HCT116 (cell line): Measurements from ENCODE around the gene PCDHAC2. TPM values are rescaled to one million over a fixed set of nuclear protein-coding genes. Genes with fewer than 3 reads are reported as not detected.

ENCODE experiments used
- ATAC-seq: fragments of 200-7000 bp; cut with Tn5 transposase; 2 replicates; pipeline ENCODE4 v1.9.1; 2020; ENCODE audit warnings: mild to moderate bottlenecking, moderate library complexity
- BruUV-seq: library from RNA; stranded (reverse); fragments of 400-500 nt; replicated peaks from 2 replicates; lab custom pipeline; 2021; lab: Mats Ljungman, UMichigan
- CTCF ChIA-PET: fragments of 300-600 bp; sonication (Branson Sonifier 250); formaldehyde crosslinking; loops from one replicate; lab custom pipeline; 2021; ENCODE audit warnings: antibody characterized with exemption; lab: Charles Lee
- POLR2A ChIA-PET: fragments of 300-600, 350-600 bp; sonication (Branson Sonifier 250); formaldehyde crosslinking; loops from one replicate; lab custom pipeline; 2021; ENCODE audit warnings: antibody characterized with exemption; lab: Charles Lee
- RAD21 ChIA-PET, 2 experiments: fragments of 300-600 bp; sonication (Branson Sonifier 250); formaldehyde crosslinking; loops; one replicate each; lab custom pipeline; 2023; ENCODE audit warnings: low total read pairs in 2 of 2; ENCODE audit not compliant: uncharacterized antibody in 2 of 2, unreplicated experiment in 2 of 2, low non-redundant PET in 1 of 2; lab: Charles Lee
- DNase-seq: peaks from one replicate; pipeline ENCODE4 v3.0.0-alpha.2; 2010; ENCODE audit warnings: low read depth, low spot score
- H2AFZ ChIP-seq: fragments of 200-600 bp; shearing (Covaris generic), sonication (generic); 2 replicates; pipeline ENCODE4 v1.6.1; 2017; ENCODE audit warnings: low read depth, mixed run types, mixed read lengths, antibody characterized with exemption, low read length; ENCODE audit not compliant: poor library complexity, severe bottlenecking
- H3K27ac ChIP-seq: 2 replicates; pipeline ENCODE4 v1.5.1; 2012; ENCODE audit warnings: low read depth, low read length
- H3K27me3 ChIP-seq: fragments of 200-600 bp; sonication (generic); 2 replicates; pipeline ENCODE4 v1.6.1; 2016; ENCODE audit warnings: mixed run types, low read length, mixed read lengths; ENCODE audit not compliant: insufficient read depth
- H3K36me3 ChIP-seq, 2 experiments: fragments of 200-500 bp in 1 of 2; fragments of 200-600 bp in 1 of 2; sonication (Bioruptor generic) in 1 of 2; sonication (generic) in 1 of 2; 2 replicates each; pipeline versions ENCODE4 v1.5.1 to v1.6.1; 2014 to 2016; ENCODE audit warnings: low read length in 2 of 2, inconsistent platforms in 1 of 2, mixed read lengths in 1 of 2, mixed run types in 1 of 2; ENCODE audit not compliant: insufficient read depth in 2 of 2, control insufficient read depth in 1 of 2
- H3K4me1 ChIP-seq, 2 experiments: fragments of 200-600 bp in 1 of 2; sonication (generic) in 1 of 2; 2 replicates each; pipeline versions ENCODE4 v1.5.1 to v1.6.1; 2012 to 2017; ENCODE audit warnings: low read length in 2 of 2, inconsistent platforms in 1 of 2, mild to moderate bottlenecking in 1 of 2, mixed read lengths in 1 of 2, mixed run types in 1 of 2, moderate library complexity in 1 of 2; ENCODE audit not compliant: insufficient read depth in 2 of 2, control insufficient read depth in 1 of 2
- H3K4me2 ChIP-seq: fragments of 200-600 bp; sonication (generic); 2 replicates; pipeline ENCODE4 v1.6.1; 2017; ENCODE audit warnings: mixed run types, low read length, mixed read lengths
- H3K4me3 ChIP-seq, 2 experiments: fragments of 200-600 bp in 1 of 2; sonication (generic) in 1 of 2; replicated peaks in 1 of 2; 2 replicates each; pipeline ENCODE4 v1.5.1; 2011 to 2016; ENCODE audit warnings: low read length in 2 of 2, control low read depth in 1 of 2, low read depth in 1 of 2, mild to moderate bottlenecking in 1 of 2, mixed read lengths in 1 of 2, mixed run types in 1 of 2
- H3K79me2 ChIP-seq: fragments of 200-600 bp; sonication (generic); 2 replicates; pipeline ENCODE4 v1.6.1; 2017; ENCODE audit warnings: mild to moderate bottlenecking, mixed run types, low read length, moderate library complexity, mixed read lengths; ENCODE audit not compliant: insufficient read depth
- H3K9ac ChIP-seq: fragments of 200-600 bp; sonication (generic); 2 replicates; pipeline ENCODE4 v1.6.1; 2016; ENCODE audit warnings: low read length, mixed read lengths
- H3K9me2 ChIP-seq: fragments of 200-600 bp; sonication (generic), shearing (Covaris generic); 2 replicates; pipeline ENCODE4 v1.6.1; 2017; ENCODE audit warnings: mixed run types, mild to moderate bottlenecking, moderate library complexity; ENCODE audit not compliant: insufficient read depth
- H3K9me3 ChIP-seq, 2 experiments: fragments of 200-500 bp in 1 of 2; fragments of 200-600 bp in 1 of 2; sonication (Bioruptor generic) in 1 of 2; sonication (generic) in 1 of 2; 2 replicates each; pipeline ENCODE4 v1.6.1; 2014 to 2017; ENCODE audit warnings: low read length in 2 of 2, mixed read lengths in 2 of 2, inconsistent platforms in 1 of 2, low read depth in 1 of 2, mild to moderate bottlenecking in 1 of 2, mixed run types in 1 of 2, moderate library complexity in 1 of 2; ENCODE audit not compliant: control insufficient read depth in 1 of 2, insufficient read depth in 1 of 2
- H4K20me1 ChIP-seq: fragments of 200-600 bp; sonication (generic), shearing (Covaris generic); 2 replicates; pipeline ENCODE4 v1.6.1; 2017; ENCODE audit warnings: mixed run types, mild to moderate bottlenecking, moderate library complexity; ENCODE audit not compliant: insufficient read depth
- ATF3 ChIP-seq: IDR thresholded peaks from 2 replicates; pipeline ENCODE4 v1.6.1; 2012
- CBX3 ChIP-seq: IDR thresholded peaks from 2 replicates; pipeline ENCODE4 v1.6.1; 2012; ENCODE audit warnings: low read depth
- CEBPB ChIP-seq: IDR thresholded peaks from 2 replicates; pipeline ENCODE4 v1.6.1; 2012; ENCODE audit warnings: low read depth
- CTCF ChIP-seq, 3 experiments: fragments of 200-600 bp in 1 of 3; sonication (generic) in 1 of 3; IDR thresholded peaks in 2 of 3; conservative IDR thresholded peaks in 1 of 3; 2 replicates each; pipeline ENCODE4 v1.5.1; 2012 to 2017; ENCODE audit warnings: low read depth in 2 of 3, low read length in 2 of 3, antibody characterized with exemption in 1 of 3, borderline replicate concordance in 1 of 3, control low read depth in 1 of 3, mild to moderate bottlenecking in 1 of 3, mixed read lengths in 1 of 3, mixed run types in 1 of 3, moderate library complexity in 1 of 3; ENCODE audit not compliant: insufficient read depth in 1 of 3
- EGR1 ChIP-seq: IDR thresholded peaks from 2 replicates; pipeline ENCODE4 v1.6.1; 2012; ENCODE audit warnings: low read depth
- EZH2 ChIP-seq: fragments of 200-600 bp; sonication (generic); IDR thresholded peaks from 2 replicates; pipeline ENCODE4 v1.6.1; 2017; ENCODE audit warnings: antibody characterized with exemption, mixed run types
- EZH2phosphoT487 ChIP-seq: fragments of 200-600 bp; IDR thresholded peaks from 2 replicates; pipeline ENCODE4 v1.6.1; 2018; ENCODE audit warnings: antibody characterized with exemption, borderline replicate concordance
- FOSL1 ChIP-seq: IDR thresholded peaks from 2 replicates; pipeline ENCODE4 v1.6.1; 2012; ENCODE audit warnings: low read depth
- MAX ChIP-seq: IDR thresholded peaks from 2 replicates; pipeline ENCODE4 v1.6.1; 2012
- POLR2A ChIP-seq: IDR thresholded peaks from 2 replicates; pipeline ENCODE4 v1.7.0; 2011; ENCODE audit warnings: borderline replicate concordance; ENCODE audit not compliant: insufficient read depth, insufficient read length; ENCODE audit errors: extremely low read depth
- REST ChIP-seq: IDR thresholded peaks from 2 replicates; pipeline ENCODE4 v1.6.1; 2012; ENCODE audit warnings: low read depth
- SIN3A ChIP-seq: IDR thresholded peaks from 2 replicates; pipeline ENCODE4 v1.6.1; 2012; ENCODE audit warnings: low read depth
- SP1 ChIP-seq: IDR thresholded peaks from 2 replicates; pipeline ENCODE4 v1.6.1; 2012; ENCODE audit warnings: low read depth
- SRF ChIP-seq: IDR thresholded peaks from 2 replicates; pipeline ENCODE4 v1.6.1; 2012; ENCODE audit warnings: low read depth
- TCF7L2 ChIP-seq: IDR thresholded peaks from 2 replicates; pipeline ENCODE4 v1.7.0; 2011; ENCODE audit warnings: borderline replicate concordance, inconsistent platforms; ENCODE audit not compliant: insufficient read depth, insufficient read length; ENCODE audit errors: extremely low read depth
- YY1 ChIP-seq: IDR thresholded peaks from 2 replicates; pipeline ENCODE4 v1.6.1; 2011; ENCODE audit warnings: low read length, low read depth, moderate library complexity, mild to moderate bottlenecking; ENCODE audit not compliant: insufficient replicate concordance; ENCODE audit errors: extremely low read depth
- ZBTB33 ChIP-seq: IDR thresholded peaks from 2 replicates; pipeline ENCODE4 v1.6.1; 2011; ENCODE audit warnings: mild to moderate bottlenecking, low read length, moderate library complexity; ENCODE audit not compliant: insufficient replicate concordance; ENCODE audit errors: extremely low read depth
- ZFX ChIP-seq: fragments of 450-650 bp; IDR thresholded peaks from 2 replicates; pipeline ENCODE4 v1.6.1; 2017
- ZNF274 ChIP-seq: fragments of 200-500 bp; sonication (Bioruptor generic); IDR thresholded peaks from 2 replicates; pipeline ENCODE4 v1.6.1; 2014; ENCODE audit warnings: mild to moderate bottlenecking, low read depth, low read length, inconsistent platforms
- intact Hi-C: fragments of 100-400 bp; cut with micrococcal nuclease; formaldehyde crosslinking; loops from 2 replicates; pipeline ENCODE4 v1.10.0; 2022
- total RNA-seq: library from RNA; stranded (reverse); gene quantifications from one replicate; pipeline ENCODE4 v1.2.1, GENCODE V29; 2021; ENCODE audit not compliant: unreplicated experiment

The PCDHAC2 gene
- total RNA-seq, 1 experiment from 2014 or later, result 3.2 TPM

GRCh38 chr5:140988608-140989007, 22.3 kb downstream of the PCDHAC2 start:
- no peaks in the 10 kb centered on the region for H3K27me3 ChIP-seq
- no peaks in the 10 kb centered on the region for H3K36me3 ChIP-seq
- H3K9me3 ChIP-seq, result no peaks in the 10 kb centered on the region
- no peaks in the 10 kb centered on the region; a peak in 1 of 4 replicates for H3K4me1 ChIP-seq
- H3K9ac ChIP-seq, result no peak overlapping the region
- CTCF ChIA-PET, result no interaction called here
- no peak for TF ChIP-seq REST
- no peak for TF ChIP-seq ATF3
- TF ChIP-seq SRF, result no peak
- no peak for TF ChIP-seq SIN3A
- no peak for TF ChIP-seq SP1
- TF ChIP-seq CEBPB, result no peak
- TF ChIP-seq MAX, result no peak
- no peak for TF ChIP-seq POLR2A
- TF ChIP-seq TCF7L2, result no peak
- no peak for TF ChIP-seq ZBTB33
- TF ChIP-seq CTCF (IDR thresholded peaks at IDR 0.05 in 2 of 3, conservative IDR thresholded peaks at IDR 0.05 in 1 of 3; ENCODE audit: borderline replicate concordance in 1 of 3, insufficient read depth in 1 of 3, low read depth in 2 of 3, low read length in 2 of 3), result no peak
- no peak for TF ChIP-seq ZFX
- no peak for TF ChIP-seq CBX3
- TF ChIP-seq EZH2phosphoT487, result no peak
- TF ChIP-seq FOSL1, result no peak
- TF ChIP-seq EGR1, result no peak
- no peak for TF ChIP-seq ZNF274
- no peak for TF ChIP-seq YY1
- TF ChIP-seq EZH2, result no peak
- H3K79me2 ChIP-seq, result no peaks in the 10 kb centered on the region
- intact Hi-C loops, result no loop called here
- POLR2A ChIA-PET, result no interaction called here
- no peak overlapping the region for H3K4me3 ChIP-seq
- H3K4me2 ChIP-seq, result no peak overlapping the region
- no peak overlapping the region for H3K27ac ChIP-seq
- BruUV-seq, result no TSS peak
- H4K20me1 ChIP-seq, result no peaks in the 10 kb centered on the region
- RAD21 ChIA-PET, result no interaction called here
- no peaks in the 10 kb centered on the region for H3K9me2 ChIP-seq
- H2AFZ ChIP-seq, result no peak overlapping the region
- no peak for ATAC-seq
- DNase-seq, result no peak
